ENCODE measurements around the gene MTHFR.

Gene MTHFR

GRCh38 chr1:11748294-11749202, 57.2 kb downstream of the MTHFR start:
- Mint-ChIP-seq H3K36me3 (peaks cover 31% of the 10 kb centered on the region), H3K27ac (no peak overlapping the region), H3K4me1 (peaks cover 6% of the 10 kb centered on the region), H3K27me3 (no peaks in the 10 kb centered on the region), H3K9me3 (no peaks in the 10 kb centered on the region), H3K4me3 (no peak overlapping the region)
- no peak for ATAC-seq

- Mint-ChIP-seq H3K4me1 (peaks cover 13% of the 10 kb centered on the region), H3K27ac (peak overlapping the region; percentile 6), H3K36me3 (peaks cover 31% of the 10 kb centered on the region), H3K9me3 (no peaks in the 10 kb centered on the region), H3K27me3 (no peaks in the 10 kb centered on the region), H3K4me3 (no peak overlapping the region)
- ATAC-seq: no peak
These were observed 58.8 kb downstream of the MTHFR start for GRCh38 chr1:11746795-11747487.

DNA sequence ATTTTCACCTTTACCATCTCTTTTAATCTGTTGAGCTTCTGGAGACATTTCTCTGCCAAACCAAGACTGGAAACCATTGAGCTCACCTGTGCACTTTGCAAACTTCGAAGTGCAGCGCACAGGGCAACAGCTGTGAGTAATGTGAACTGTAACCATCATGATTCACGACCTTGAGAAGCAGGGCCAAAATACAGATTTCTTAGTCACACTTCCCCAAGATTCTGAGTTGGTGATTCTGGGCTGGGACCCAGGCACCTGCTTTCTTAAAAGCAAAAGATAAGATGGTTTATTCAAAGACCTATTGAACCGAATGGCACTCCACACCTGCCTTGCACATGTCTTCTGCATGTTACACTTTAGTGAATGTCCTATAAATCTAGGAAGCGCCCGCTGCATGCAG, 59.7 kb downstream of the MTHFR start:
- no peaks in the 10 kb centered on the region for H3K9me3 Mint-ChIP-seq
- no peak for ATAC-seq
- H3K4me1 Mint-ChIP-seq: peaks cover 17% of the 10 kb centered on the region
- H3K4me3 Mint-ChIP-seq: no peak overlapping the region
- no peaks in the 10 kb centered on the region for H3K27me3 Mint-ChIP-seq
- H3K27ac Mint-ChIP-seq: peak overlapping the region; percentile 6
- H3K36me3 Mint-ChIP-seq: peaks cover 31% of the 10 kb centered on the region

DNA sequence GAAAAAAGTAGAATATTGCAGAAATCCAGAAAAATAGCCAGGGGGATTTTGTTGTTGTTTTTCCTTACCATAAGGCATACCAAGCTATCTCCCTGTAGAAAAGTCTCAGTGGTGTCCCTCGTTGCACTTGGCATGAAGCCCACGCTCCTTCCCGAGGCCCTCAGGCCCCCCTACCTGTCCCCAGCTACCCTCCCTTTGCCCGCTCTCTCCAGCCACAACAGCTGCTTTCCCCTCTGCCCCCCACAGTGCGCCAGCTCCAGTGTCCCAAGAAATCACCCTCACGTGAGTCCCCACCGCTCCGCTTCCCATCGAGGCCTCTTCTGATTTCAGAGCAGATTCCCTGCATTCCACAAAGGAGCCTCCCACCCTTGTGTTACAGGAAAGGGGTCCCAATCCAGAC, 61.5 kb downstream of the MTHFR start:
- ATAC-seq: no peak
- H3K27ac Mint-ChIP-seq: no peak overlapping the region
- H3K36me3 Mint-ChIP-seq: peaks cover 20% of the 10 kb centered on the region
- peaks cover 29% of the 10 kb centered on the region for H3K4me1 Mint-ChIP-seq
- no peaks in the 10 kb centered on the region for H3K27me3 Mint-ChIP-seq
- no peaks in the 10 kb centered on the region for H3K9me3 Mint-ChIP-seq
- H3K4me3 Mint-ChIP-seq: no peak overlapping the region

DNA sequence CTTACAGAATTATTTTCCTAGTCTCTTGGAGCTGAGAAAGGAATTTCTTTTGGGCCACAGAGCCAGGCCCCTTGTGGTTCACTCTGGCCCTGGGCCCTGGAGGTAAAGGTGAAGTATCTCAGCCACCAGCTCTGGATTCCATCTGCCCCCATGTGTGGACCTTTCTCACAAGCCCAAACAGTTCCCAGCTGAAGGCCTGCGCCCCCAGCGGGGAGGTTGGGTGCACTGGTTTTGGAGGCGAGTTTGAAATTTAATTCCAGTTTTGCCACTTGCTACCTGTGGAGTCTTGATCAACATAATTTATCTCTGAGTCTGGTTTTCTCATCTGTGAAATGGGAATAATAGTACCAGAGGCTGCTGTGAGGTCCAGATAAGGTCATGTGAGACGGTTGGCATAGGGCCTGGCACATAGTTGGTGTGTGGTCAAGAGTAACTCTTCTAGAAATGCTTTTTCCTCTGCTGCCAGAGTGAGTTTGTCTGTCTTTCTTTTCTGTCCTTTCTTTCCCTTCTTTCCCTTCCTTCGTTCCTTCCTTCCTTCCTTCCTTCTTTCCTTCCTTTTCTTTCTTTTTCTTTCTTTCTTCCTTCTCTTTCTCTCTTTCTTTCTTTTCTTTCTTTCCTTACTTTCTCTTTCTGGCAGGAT, 63.7 kb downstream of the MTHFR start:
- Mint-ChIP-seq H3K27me3 (no peaks in the 10 kb centered on the region), H3K36me3 (peaks cover 12% of the 10 kb centered on the region), H3K4me1 (peaks cover 43% of the 10 kb centered on the region), H3K4me3 (no peak overlapping the region), H3K9me3 (no peaks in the 10 kb centered on the region), H3K27ac (no peak overlapping the region)
- no peak for ATAC-seq

DNA sequence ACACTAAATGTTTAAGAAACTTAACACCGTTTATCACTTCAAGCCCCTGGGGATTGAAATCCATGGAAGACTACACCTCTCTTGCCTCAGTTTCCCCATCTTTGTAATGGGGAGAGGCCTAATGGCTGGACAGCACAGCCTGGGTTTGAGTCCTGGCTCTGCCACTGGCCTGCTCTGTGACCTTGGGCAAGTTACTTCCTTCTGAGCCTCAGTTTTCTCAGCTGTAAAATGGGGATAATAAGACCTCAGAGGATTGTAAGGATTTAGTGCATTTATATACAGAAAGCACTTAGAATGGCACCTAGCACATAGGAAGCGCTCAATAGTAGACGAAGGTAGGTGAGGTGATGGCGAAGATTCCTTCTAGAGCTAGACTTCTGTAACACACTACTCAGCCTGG, 64.3 kb downstream of the MTHFR start:
- no peak for ATAC-seq
- Mint-ChIP-seq H3K27ac (peak overlapping the region; percentile 40), H3K9me3 (no peaks in the 10 kb centered on the region), H3K4me1 (peaks cover 47% of the 10 kb centered on the region), H3K27me3 (no peaks in the 10 kb centered on the region), H3K4me3 (no peak overlapping the region), H3K36me3 (peaks cover 6% of the 10 kb centered on the region)

- H3K36me3 Mint-ChIP-seq: no peaks in the 10 kb centered on the region
- H3K27ac Mint-ChIP-seq: peak overlapping the region; percentile 40
- no peak overlapping the region for H3K4me3 Mint-ChIP-seq
- H3K4me1 Mint-ChIP-seq: peaks cover 53% of the 10 kb centered on the region
- H3K9me3 Mint-ChIP-seq: no peaks in the 10 kb centered on the region
- ATAC-seq: no peak
- H3K27me3 Mint-ChIP-seq: no peaks in the 10 kb centered on the region
These were observed 65.2 kb downstream of the MTHFR start for GRCh38 chr1:11740258-11741192.

DNA sequence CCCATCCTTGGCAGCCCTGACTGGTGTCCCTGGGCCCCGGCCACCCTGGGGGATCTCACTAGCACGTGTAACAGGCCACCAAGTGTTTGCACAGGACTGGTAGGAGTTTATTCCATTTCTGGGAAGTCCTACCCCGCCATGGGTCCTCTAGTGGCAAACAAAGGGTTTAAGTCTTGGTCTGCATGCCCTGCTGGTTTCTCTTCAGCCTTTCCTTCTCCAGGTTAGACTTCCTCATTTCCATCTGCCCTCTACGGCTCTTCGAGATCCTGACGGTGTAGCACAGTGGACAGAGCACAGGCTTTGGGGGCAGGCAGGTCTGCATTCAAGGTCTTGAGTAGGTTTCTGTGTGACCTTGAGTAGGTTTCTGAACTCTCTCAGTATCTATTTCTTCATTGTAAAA, 67.0 kb downstream of the MTHFR start:
- no peak for ATAC-seq
- Mint-ChIP-seq H3K27me3 (no peaks in the 10 kb centered on the region), H3K36me3 (no peaks in the 10 kb centered on the region), H3K27ac (no peak overlapping the region), H3K4me3 (no peak overlapping the region), H3K9me3 (no peaks in the 10 kb centered on the region), H3K4me1 (peaks cover 53% of the 10 kb centered on the region)

GRCh38 chr1:11738096-11738495, 67.7 kb downstream of the MTHFR start:
- Mint-ChIP-seq H3K9me3 (no peaks in the 10 kb centered on the region), H3K27ac (no peak overlapping the region), H3K4me1 (peaks cover 53% of the 10 kb centered on the region), H3K36me3 (no peaks in the 10 kb centered on the region), H3K27me3 (no peaks in the 10 kb centered on the region), H3K4me3 (no peak overlapping the region)
- no peak for ATAC-seq

DNA sequence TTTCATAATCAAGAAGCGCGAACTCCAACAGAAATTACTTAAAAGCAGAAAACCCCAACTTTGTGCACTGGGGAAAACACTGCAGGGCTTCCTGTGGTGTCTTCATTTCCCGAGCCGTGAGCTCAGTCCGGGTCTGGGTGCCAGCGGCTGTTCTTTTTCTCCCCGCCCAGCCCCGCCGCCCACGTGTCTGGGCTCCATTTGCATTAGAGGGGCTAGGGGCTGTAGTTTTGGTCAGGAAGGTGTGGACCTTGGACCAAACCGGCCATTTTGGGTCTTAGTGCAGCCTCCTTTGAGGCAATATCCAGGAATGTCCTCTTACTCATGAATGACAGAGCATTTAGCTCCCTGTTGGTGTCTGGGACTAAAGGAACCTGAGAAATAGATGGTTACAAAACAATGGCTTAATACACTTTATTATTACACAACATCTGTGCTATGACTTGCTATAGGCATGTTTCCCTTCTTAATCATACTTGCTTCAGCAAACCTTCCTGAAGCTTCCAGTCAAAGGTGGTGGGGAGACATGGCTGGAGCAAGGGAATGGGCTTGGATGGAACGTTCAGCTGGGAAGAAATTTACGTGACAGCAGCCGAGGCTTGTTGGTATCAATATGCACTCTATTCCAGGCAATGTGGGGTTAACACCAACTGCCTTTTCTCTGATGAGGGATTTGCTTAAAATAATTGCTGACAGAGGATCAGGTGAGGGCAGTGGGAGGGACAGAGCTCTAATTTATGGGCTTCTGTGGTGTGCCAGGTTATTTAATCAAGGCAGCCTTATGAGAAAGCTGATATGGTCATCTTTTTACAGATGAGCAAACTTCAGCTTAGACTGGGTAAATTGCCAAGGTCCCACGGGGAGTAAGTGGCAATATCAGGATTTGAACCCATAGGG, 68.8 kb downstream of the MTHFR start:
- no peaks in the 10 kb centered on the region for H3K36me3 Mint-ChIP-seq
- H3K4me3 Mint-ChIP-seq: peak overlapping the region; percentile 100
- no peaks in the 10 kb centered on the region for H3K27me3 Mint-ChIP-seq
- H3K4me1 Mint-ChIP-seq: peaks cover 49% of the 10 kb centered on the region
- ATAC-seq: peak; percentile 57
- peak overlapping the region; percentile 83 for H3K27ac Mint-ChIP-seq
- H3K9me3 Mint-ChIP-seq: no peaks in the 10 kb centered on the region

DNA sequence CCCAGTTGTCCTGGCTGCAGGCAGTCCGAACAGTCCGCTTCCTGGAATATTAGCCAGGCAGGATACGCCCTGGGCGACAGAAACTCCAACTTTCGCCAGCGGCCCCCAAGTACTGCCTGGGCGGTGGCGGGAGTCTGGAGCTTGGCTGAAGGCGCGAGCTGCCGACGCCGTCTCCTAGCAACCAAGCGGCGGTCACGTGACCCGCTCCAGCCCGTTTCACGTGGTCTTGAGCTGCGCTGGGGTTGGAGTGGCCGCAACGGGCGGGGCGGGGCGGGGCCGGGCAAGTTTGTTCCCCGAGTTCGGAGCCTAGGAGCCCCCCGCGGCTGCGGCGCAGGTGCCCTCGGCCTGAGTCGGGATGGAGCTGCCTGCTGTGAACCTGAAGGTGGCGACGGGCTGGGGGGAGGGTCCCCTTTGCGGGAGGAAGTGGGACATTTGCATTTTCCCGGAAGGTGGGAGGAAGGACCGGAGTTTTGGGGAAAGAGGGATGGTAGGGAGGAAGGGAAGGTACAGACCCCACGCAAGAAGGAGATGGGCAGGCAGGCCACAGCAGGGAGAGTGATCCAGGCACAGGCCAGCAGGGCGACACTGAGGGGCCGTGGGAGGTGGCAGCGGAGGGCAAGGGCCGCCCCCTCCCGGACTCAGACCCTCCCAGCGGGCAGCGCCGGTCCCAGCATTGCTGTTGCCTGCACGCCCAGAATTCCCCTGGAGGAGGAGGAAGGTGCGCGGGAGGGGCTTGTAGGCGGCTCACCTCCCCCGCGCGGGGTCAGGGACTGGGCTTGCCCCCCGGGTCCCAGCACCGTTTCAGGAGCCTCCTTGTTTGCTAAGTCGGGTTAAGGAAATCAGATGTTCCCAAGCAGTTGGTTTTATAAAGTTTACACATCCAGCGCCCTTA, 69.7 kb downstream of the MTHFR start, which contains the start of gene AGTRAP:
Gene AGTRAP, plus strand, starts transcription at position 283 of the 892 bp plus-strand sequence. Its CDS starts 73 bp downstream, at position 356.
- Mint-ChIP-seq H3K4me1 (peaks cover 50% of the 10 kb centered on the region), H3K4me3 (peak within 1 kb of the TSS; percentile 100)

More for the DNA sequence above, 69.7 kb downstream of the MTHFR start, which contains the start of gene AGTRAP:
- no peaks in the 10 kb centered on the region for H3K9me3 Mint-ChIP-seq
- peak within 1 kb of the TSS; percentile 83 for H3K27ac Mint-ChIP-seq
- H3K27me3 Mint-ChIP-seq: no peaks in the 10 kb centered on the region
- no peaks in the 10 kb centered on the region for H3K36me3 Mint-ChIP-seq
- ATAC-seq: peak; percentile 95
